ENCODE measurements around the gene ID3. TPM values are rescaled to one million over a fixed set of nuclear protein-coding genes. Genes with fewer than 3 reads are reported as not detected.
A peak's percentile ranks its signal among the peaks of the same experiment; 100 is the strongest.

The ID3 gene
- total and polyA plus RNA-seq, 9 of the 15 experiments (the other 6 are each of a cell fraction or from before 2014, with no cell fraction given), result 6.8 to 59.8 (median 23.5) TPM

DNA sequence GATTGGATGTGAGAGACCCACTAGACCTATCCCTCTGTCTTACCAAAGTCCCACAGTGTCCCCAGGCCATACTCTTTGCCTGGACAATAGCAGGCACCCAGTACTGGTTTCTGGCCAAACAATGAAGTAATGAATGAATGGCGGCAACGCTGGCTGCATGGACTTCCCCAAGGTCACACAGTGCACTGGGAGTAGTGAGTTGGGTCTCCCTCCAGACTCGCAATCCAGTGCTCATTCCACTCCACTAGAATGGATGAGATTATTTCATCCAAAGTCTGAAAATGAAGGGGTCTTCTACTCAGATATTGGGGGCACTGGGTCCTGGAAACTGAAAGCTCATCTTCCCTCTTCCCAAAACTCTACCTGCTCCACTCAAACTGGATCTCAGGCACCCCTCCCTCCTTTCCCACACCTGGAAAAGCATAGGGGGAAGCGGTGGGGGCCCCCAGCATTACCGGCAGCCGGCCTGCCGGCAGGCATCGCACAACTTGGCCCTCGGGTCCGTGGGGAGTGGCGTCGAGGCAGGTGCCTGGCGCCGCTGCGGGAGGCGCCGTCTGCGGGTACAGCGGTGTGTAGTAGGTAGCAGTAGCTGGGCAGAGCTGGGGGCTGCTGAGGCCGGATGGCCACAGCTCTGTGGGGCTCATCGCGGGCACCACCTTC, 29.1 kb downstream of the ID3 start (continued):
- TF ChIP-seq CBX8 (IDR thresholded peaks at IDR 0.05; ENCODE audit: borderline replicate concordance, extremely low read depth, low read depth, low read length, poor library complexity, severe bottlenecking) (no peak), CC2D1A (IDR thresholded peaks at IDR 0.05) (0 out of 2 replicates have a peak, but pooled peaks have one; percentile 29), MCM2 (IDR thresholded peaks at IDR 0.05; ENCODE audit: low read depth) (no peak), EGR1 (conservative IDR thresholded peaks at IDR 0.05) (no peak), POLR2A (conservative IDR thresholded peaks at IDR 0.05) (no peak), HIVEP1 (CRISPR knock-in tag; IDR thresholded peaks at IDR 0.05) (no peak), HDGF (IDR thresholded peaks at IDR 0.05) (no peak), KDM4B (IDR thresholded peaks at IDR 0.05; ENCODE audit: borderline replicate concordance in 2 of 2, low read depth in 1 of 2) (no peak), RFX7 (CRISPR knock-in tag; IDR thresholded peaks at IDR 0.05) (no peak), ZNF778 (CRISPR knock-in tag; IDR thresholded peaks at IDR 0.05) (no peak), YY1 (IDR thresholded peaks at IDR 0.05; ENCODE audit: borderline replicate concordance in 1 of 3, control insufficient read depth in 1 of 3, extremely low read depth in 1 of 3, insufficient read depth in 3 of 3, insufficient read length in 1 of 3, insufficient replicate concordance in 2 of 3, low read depth in 1 of 3, low read length in 2 of 3) (peak in 1 of 3 experiments; percentile 56), PHF20 (IDR thresholded peaks at IDR 0.05; ENCODE audit: partially characterized antibody) (no peak), LEF1 (IDR thresholded peaks at IDR 0.05) (no peak), SETDB1 (IDR thresholded peaks at IDR 0.05; ENCODE audit: low read length) (no peak), BDP1 (IDR thresholded peaks at IDR 0.05; ENCODE audit: insufficient read depth, insufficient read length) (no peak), CHCHD3 (CRISPR knock-in tag; IDR thresholded peaks at IDR 0.05) (0 out of 2 replicates have a peak, but pooled peaks have one; percentile 47)
- TF ChIP-seq, protein P1, sequence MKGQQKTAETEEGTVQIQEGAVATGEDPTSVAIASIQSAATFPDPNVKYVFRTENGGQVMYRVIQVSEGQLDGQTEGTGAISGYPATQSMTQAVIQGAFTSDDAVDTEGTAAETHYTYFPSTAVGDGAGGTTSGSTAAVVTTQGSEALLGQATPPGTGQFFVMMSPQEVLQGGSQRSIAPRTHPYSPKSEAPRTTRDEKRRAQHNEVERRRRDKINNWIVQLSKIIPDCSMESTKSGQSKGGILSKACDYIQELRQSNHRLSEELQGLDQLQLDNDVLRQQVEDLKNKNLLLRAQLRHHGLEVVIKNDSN (CRISPR knock-in tag; IDR thresholded peaks at IDR 0.05), result peak; percentile 9
- TF ChIP-seq, protein P2, sequence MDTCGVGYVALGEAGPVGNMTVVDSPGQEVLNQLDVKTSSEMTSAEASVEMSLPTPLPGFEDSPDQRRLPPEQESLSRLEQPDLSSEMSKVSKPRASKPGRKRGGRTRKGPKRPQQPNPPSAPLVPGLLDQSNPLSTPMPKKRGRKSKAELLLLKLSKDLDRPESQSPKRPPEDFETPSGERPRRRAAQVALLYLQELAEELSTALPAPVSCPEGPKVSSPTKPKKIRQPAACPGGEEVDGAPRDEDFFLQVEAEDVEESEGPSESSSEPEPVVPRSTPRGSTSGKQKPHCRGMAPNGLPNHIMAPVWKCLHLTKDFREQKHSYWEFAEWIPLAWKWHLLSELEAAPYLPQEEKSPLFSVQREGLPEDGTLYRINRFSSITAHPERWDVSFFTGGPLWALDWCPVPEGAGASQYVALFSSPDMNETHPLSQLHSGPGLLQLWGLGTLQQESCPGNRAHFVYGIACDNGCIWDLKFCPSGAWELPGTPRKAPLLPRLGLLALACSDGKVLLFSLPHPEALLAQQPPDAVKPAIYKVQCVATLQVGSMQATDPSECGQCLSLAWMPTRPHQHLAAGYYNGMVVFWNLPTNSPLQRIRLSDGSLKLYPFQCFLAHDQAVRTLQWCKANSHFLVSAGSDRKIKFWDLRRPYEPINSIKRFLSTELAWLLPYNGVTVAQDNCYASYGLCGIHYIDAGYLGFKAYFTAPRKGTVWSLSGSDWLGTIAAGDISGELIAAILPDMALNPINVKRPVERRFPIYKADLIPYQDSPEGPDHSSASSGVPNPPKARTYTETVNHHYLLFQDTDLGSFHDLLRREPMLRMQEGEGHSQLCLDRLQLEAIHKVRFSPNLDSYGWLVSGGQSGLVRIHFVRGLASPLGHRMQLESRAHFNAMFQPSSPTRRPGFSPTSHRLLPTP (IDR thresholded peaks at IDR 0.05; ENCODE audit: borderline replicate concordance, extremely low read depth, insufficient read length), result no peak
- TF ChIP-seq, protein P3, sequence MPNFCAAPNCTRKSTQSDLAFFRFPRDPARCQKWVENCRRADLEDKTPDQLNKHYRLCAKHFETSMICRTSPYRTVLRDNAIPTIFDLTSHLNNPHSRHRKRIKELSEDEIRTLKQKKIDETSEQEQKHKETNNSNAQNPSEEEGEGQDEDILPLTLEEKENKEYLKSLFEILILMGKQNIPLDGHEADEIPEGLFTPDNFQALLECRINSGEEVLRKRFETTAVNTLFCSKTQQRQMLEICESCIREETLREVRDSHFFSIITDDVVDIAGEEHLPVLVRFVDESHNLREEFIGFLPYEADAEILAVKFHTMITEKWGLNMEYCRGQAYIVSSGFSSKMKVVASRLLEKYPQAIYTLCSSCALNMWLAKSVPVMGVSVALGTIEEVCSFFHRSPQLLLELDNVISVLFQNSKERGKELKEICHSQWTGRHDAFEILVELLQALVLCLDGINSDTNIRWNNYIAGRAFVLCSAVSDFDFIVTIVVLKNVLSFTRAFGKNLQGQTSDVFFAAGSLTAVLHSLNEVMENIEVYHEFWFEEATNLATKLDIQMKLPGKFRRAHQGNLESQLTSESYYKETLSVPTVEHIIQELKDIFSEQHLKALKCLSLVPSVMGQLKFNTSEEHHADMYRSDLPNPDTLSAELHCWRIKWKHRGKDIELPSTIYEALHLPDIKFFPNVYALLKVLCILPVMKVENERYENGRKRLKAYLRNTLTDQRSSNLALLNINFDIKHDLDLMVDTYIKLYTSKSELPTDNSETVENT (CRISPR knock-in tag; IDR thresholded peaks at IDR 0.05), result 0 out of 2 replicates have a peak, but pooled peaks have one; percentile 29
